Neuronal stem cell (in vitro differentiated cells): ENCODE results near the gene TTC28. TPM values are rescaled to one million over a fixed set of nuclear protein-coding genes. Genes with fewer than 3 reads are reported as not detected.

Source experiments
- small RNA-seq: library from polyadenylated mRNA; stranded (forward); fragments of <200 nt; extraction: miRNeasy Mini kit (QIAGEN cat#:217004); gene quantifications from one replicate; pipeline ENCODE3, GENCODE V24; 2013; ENCODE audit not compliant: insufficient read depth

TTC28 gene

Small RNAs within 50 kb of the gene (small RNA-seq; reads per million reads assigned to genes)
- gene MIR5739 (not detected), gene RF00019 (not detected), gene RF00150 (not detected), gene RF02200 (not detected), gene RN7SL162P (not detected)
